Colonic mucosa (tissue), 4 donors: Measurements from ENCODE around the gene CCDC97. TPM values are rescaled to one million over a fixed set of nuclear protein-coding genes. Genes with fewer than 3 reads are reported as not detected.

Source experiments
- DNase-seq: peaks from one replicate; pipeline ENCODE4 v3.0.0-alpha.2; 2020
- H3K27ac ChIP-seq: fragments of 200-600 bp; one replicate; pipeline ENCODE4 v1.8.0; 2021
- H3K27me3 ChIP-seq: fragments of 200-600 bp; one replicate; pipeline ENCODE4 v1.8.0; 2021
- H3K36me3 ChIP-seq: fragments of 200-600 bp; one replicate; pipeline ENCODE4 v1.8.0; 2021
- H3K4me1 ChIP-seq: fragments of 200-600 bp; one replicate; pipeline ENCODE4 v1.8.0; 2021; ENCODE audit warnings: mild to moderate bottlenecking
- H3K4me3 ChIP-seq: fragments of 200-600 bp; one replicate; pipeline ENCODE4 v1.8.0; 2021
- H3K9ac ChIP-seq, 2 donors: one replicate each; pipeline ENCODE4 v1.7.0; 2013; ENCODE audit warnings: control low read depth in 2 of 2, low read depth in 2 of 2, low read length in 2 of 2
- H3K9me3 ChIP-seq: fragments of 200-600 bp; one replicate; pipeline ENCODE4 v1.8.0; 2021
- intact Hi-C: fragments of 100-400 bp; cut with DNase I; formaldehyde crosslinking; loops from one replicate; pipeline ENCODE4 v1.14.1; 2022
- total RNA-seq, 2 donors: library from RNA; stranded (reverse); fragmentation: NEBNext Ultra II Directional in 1 of 2; extraction: Animal tissue kit (Norgen Biotek cat#: 25700) in 1 of 2; gene quantifications; one replicate each; pipeline ENCODE4 v1.2.1, GENCODE V29; 2021
- TF ChIP-seq, protein P1 (sequence below): fragments of 200-600 bp; IDR thresholded peaks from one replicate; pipeline ENCODE4 v1.8.0; 2022; ENCODE audit warnings: antibody characterized with exemption, mild to moderate bottlenecking
- donor health status: healthy.
- donor health status: DM: no; HTN: no; CAD: no.
- donor health status: DM: no; HTN: no; CAD: no.

The CCDC97 gene
- total RNA-seq, 2 donors from 2014 or later = 20.6 to 30.5 TPM

DNA sequence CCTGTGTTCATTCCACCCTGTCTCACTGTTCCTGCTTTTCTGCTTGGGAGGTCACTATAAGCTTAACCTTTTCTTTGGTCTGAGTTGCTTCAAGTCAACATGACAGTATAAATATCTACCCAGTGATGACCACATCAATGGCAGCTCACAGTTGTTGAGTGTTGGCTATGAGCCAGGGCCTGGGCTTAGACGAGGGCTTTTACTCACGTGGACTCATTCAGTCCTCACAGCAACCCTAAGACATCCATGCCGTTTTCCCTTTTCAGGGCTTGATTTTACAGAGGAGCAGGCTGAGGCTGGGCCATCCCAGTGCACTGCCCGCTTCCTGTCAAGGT is 10.2 kb upstream of the CCDC97 start:
- Histone ChIP-seq H3K36me3 (peaks cover 16% of the 10 kb centered on the region), H3K9me3 (no peaks in the 10 kb centered on the region), H3K4me3 (no peak overlapping the region), H3K27ac (no peak overlapping the region), H3K9ac (no peak overlapping the region), H3K4me1 (no peaks in the 10 kb centered on the region), H3K27me3 (no peaks in the 10 kb centered on the region)
- no peak for DNase-seq
- intact Hi-C loops = no loop called here
- TF ChIP-seq, protein P1, sequence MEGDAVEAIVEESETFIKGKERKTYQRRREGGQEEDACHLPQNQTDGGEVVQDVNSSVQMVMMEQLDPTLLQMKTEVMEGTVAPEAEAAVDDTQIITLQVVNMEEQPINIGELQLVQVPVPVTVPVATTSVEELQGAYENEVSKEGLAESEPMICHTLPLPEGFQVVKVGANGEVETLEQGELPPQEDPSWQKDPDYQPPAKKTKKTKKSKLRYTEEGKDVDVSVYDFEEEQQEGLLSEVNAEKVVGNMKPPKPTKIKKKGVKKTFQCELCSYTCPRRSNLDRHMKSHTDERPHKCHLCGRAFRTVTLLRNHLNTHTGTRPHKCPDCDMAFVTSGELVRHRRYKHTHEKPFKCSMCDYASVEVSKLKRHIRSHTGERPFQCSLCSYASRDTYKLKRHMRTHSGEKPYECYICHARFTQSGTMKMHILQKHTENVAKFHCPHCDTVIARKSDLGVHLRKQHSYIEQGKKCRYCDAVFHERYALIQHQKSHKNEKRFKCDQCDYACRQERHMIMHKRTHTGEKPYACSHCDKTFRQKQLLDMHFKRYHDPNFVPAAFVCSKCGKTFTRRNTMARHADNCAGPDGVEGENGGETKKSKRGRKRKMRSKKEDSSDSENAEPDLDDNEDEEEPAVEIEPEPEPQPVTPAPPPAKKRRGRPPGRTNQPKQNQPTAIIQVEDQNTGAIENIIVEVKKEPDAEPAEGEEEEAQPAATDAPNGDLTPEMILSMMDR = no peak

DNA sequence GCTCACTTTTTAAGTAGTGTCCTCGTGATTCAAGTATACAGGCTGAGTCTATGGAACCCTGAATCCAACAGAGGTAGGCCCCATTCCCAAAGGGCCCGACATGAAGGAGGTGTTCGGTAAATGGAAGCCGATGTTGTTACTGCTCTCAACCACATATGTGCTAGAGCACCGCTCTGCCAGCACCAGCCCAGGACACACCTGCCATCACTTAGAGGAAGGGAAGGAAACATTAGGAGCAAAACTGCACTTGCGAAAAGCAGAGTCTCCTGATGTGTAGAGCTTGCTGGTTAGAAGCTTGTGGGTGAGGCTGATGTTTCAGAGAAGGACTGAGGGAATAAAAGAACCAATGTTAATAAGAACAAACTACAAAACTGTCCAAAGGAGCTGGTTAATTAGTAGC is 9.4 kb upstream of the CCDC97 start:
- intact Hi-C loops = no loop called here
- peaks cover 13% of the 10 kb centered on the region for H3K36me3 ChIP-seq
- no peaks in the 10 kb centered on the region for H3K9me3 ChIP-seq
- H3K27me3 ChIP-seq = no peaks in the 10 kb centered on the region
- TF ChIP-seq, protein P1 = no peak
- no peak overlapping the region for H3K9ac ChIP-seq
- H3K4me3 ChIP-seq = no peak overlapping the region
- H3K4me1 ChIP-seq = no peaks in the 10 kb centered on the region
- DNase-seq = no peak
- no peak overlapping the region for H3K27ac ChIP-seq

DNA sequence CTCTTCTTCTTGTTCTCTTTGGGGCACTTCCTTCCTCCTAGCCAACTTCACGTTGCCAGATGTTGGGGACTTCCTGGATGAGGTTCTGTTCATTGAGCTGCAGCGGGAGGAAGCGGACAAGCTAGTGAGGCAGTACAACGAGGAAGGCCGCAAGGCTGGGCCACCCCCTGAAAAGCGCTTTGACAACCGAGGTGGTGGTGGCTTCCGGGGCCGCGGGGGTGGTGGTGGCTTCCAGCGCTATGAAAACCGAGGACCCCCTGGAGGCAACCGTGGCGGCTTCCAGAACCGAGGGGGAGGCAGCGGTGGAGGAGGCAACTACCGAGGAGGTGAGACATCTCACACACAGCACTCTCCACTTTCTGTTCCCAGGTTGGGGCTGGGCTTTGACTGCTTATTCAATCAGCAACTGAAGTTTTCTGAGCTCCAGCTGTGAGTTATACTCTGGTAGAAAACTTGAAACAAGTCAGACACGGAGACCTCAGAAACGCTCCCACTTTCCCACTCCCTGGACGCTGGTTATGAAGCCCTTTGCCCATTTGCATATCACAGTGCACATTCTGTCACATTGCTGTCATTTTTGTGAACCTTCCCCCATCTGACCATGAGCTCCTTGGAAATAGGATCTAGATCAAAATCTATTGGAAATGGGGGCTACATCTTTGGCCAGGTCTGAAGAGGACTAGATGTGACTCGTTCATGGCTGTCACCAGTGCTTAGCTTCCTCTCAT is 7.2 kb upstream of the CCDC97 start:
- Histone ChIP-seq H3K36me3 (peaks cover 10% of the 10 kb centered on the region), H3K4me1 (no peaks in the 10 kb centered on the region), H3K27me3 (no peaks in the 10 kb centered on the region), H3K4me3 (no peak overlapping the region), H3K9ac (no peak overlapping the region), H3K9me3 (no peaks in the 10 kb centered on the region), H3K27ac (peak overlapping the region; percentile 12)
- intact Hi-C loops = no loop called here
- TF ChIP-seq, protein P1 = no peak
- DNase-seq = no peak

DNA sequence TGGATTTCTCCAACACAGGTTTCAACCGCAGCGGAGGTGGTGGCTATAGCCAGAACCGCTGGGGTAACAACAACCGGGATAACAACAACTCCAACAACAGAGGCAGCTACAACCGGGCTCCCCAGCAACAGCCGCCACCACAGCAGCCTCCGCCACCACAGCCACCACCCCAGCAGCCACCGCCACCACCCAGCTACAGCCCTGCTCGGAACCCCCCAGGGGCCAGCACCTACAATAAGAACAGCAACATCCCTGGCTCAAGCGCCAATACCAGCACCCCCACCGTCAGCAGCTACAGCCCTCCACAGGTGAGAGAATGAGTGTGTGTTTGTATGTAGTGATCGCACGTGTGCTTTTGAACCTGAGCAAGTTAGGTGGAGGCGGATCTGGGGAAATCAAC is 6.0 kb upstream of the CCDC97 start:
- no peak overlapping the region for H3K27ac ChIP-seq

DNA sequence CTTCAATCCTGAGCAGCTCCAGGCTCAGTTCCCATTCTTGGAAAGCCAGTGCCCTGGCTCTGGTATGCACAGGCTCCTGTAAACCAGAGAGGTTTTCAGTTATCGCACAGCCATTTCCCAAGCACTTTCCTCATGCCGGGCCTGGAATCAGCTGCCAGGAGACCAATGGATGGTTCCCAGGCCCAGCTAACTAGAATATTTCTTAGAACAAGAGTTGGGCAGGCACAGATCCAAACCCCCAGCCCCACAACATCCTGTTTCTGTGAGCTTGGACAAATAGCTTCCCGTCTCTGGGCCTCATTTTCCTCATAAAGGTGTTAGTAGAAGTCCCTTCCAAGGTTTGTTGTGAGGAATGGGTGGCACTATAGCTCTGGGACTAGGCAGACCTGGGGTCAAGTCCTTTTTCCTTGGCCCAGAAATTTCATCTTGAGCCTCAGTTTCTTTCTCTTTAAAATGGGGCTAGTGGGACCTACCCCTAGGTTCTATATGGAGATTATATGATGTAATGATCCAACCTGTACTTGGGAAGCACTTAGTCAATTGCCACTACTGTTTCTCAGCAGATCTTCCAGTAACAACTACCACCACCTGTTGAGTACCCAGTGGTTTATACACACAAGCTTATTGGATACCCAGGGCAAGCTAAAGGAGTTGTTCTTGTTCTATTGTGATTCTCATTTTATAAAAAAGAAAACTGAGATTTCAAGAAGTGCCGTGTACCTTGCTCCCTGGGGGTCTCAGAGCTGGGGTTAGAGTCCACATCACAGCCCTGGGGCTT is 5.1 kb upstream of the CCDC97 start:
- intact Hi-C loops = loop anchor here (5.0 kb wide), 2 partner anchors 38 to 98 kb away; no protein-coding TSS in a partner anchor
- no peak for DNase-seq
- H3K9me3 ChIP-seq = no peaks in the 10 kb centered on the region
- no peak overlapping the region for H3K4me3 ChIP-seq
- peaks cover 10% of the 10 kb centered on the region for H3K36me3 ChIP-seq
- no peak overlapping the region for H3K9ac ChIP-seq
- TF ChIP-seq, protein P1 = no peak
- no peaks in the 10 kb centered on the region for H3K27me3 ChIP-seq
- no peak overlapping the region for H3K27ac ChIP-seq
- peaks cover 9% of the 10 kb centered on the region for H3K4me1 ChIP-seq

More for the DNA sequence above, 6.0 kb upstream of the CCDC97 start:
- peaks cover 10% of the 10 kb centered on the region for H3K36me3 ChIP-seq
- H3K9ac ChIP-seq = no peak overlapping the region
- H3K27me3 ChIP-seq = no peaks in the 10 kb centered on the region
- no peak overlapping the region for H3K4me3 ChIP-seq
- intact Hi-C loops = no loop called here
- no peaks in the 10 kb centered on the region for H3K9me3 ChIP-seq
- H3K4me1 ChIP-seq = peaks cover 7% of the 10 kb centered on the region
- no peak for DNase-seq
- TF ChIP-seq, protein P1 = no peak
